GM12801 (cell line): ENCODE measurements around the gene COX5A.

Source experiments
- CTCF ChIP-seq: IDR thresholded peaks from one replicate; pipeline ENCODE4 v1.5.1; 2011; ENCODE audit warnings: control low read depth; ENCODE audit not compliant: insufficient read length; ENCODE audit errors: extremely low read depth

COX5A gene

GRCh38 chr15:74928771-74929198 lies 9.1 kb downstream of the COX5A start:
- no peak for TF ChIP-seq CTCF

DNA sequence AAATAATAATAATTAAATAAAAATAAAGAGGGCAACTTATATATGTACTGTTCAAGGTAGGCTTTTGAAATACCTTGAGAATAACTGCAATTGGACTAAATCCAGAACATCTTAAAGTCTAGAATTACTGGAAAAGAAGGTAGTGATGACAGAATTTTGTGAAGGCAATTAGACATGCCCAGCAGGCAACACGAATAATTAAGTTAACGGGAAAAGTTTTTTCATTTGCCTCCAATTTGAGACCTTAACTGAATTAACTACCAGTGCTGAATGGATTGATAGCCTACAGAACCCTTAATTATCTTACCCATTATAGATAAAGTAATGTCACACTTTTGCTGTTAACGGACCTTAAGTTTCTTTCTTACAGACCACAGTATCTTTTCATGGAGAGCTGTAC lies 13.3 kb downstream of the COX5A start:
- TF ChIP-seq CTCF, result no peak

- no peak for TF ChIP-seq CTCF
These were observed 17.4 kb downstream of the COX5A start for GRCh38 chr15:74920456-74920855.

- no peak for TF ChIP-seq CTCF
These were observed 20.2 kb downstream of the COX5A start for GRCh38 chr15:74917676-74918075.

DNA sequence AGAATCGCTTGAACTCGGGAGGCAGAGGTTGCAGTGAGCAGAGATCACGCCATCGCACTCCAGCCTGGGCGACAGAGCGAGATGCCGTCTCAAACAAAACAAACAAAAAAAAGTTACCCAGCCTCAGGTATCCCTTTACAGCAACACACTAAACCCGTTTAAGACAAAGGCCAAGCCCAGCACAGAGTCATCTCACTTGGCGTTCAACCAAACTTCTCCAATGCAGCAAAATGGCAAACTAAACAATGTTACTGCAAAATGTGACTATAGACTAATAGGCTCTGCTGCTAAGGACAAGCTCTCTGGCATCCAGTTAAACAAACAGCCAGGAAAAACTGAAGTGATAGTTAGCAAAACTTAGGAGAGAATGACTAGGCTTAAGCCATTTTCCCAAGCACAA lies 24.8 kb downstream of the COX5A start:
- TF ChIP-seq CTCF, result no peak

DNA sequence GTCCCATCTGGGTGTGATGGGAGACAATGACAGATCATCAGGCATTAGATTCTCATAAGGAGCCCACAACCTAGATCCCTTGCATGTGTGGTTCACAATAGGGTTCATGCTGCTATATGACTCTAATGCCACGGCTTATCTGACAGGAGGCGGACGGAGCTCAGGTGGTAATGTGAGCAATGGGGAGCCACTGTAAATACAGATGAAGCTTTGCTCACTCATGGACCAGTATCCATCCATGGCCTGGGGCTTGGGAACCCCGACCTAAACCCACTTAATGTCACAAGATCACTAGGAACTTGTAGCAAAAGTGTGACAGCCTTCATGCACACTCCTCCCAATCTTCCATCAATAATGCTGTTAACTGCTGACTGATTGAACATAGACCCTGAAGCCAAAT lies 29.2 kb downstream of the COX5A start:
- no peak for TF ChIP-seq CTCF

DNA sequence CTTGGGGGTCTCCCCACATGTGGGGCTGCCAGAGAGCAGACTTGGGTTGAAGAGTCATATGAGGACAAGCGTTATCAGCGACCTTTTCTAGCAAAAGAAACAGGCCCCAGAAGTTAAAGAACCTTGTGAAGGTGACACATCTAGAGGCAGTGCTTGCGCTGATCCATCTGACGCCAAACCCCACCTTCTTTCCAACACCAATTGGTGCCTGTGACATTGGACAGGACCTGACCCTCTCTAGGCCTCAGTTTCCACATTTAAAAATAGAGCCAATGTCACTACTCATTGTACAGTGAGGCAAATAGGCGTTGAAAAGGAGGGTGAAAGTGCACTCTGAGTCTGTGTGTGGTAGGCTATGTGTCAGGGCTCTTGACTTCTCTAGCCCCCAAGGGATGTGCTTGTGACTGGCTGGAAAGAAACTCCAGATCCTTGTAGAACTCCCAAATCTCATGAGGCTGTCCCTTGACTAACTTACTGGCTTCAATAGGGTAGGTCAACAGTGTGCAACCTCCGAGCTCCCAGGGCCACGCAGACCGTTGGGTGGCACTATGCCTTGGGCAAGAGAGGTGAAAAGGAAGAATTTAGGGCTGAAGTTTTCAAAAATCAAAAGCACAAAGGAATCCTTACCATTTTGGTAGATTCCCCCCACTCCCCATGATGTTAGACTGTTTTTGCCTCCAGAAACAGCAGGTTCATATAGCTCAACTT lies 30.6 kb downstream of the COX5A start:
- TF ChIP-seq CTCF, result no peak
